Inflammatory macrophage treated with lipopolysaccharide for 1 hour (primary cell): ENCODE data around the gene CRIM1.
A peak's percentile ranks its signal among the peaks of the same experiment; 100 is the strongest.

Experiments
- DNase-seq, 2 donors: peaks; one replicate each; pipeline ENCODE4 v3.0.0-alpha.2; 2020 to 2022

Gene CRIM1

GRCh38 chr2:36459725-36460137 lies 104.2 kb downstream of the CRIM1 start:
- no peak for DNase-seq

DNA sequence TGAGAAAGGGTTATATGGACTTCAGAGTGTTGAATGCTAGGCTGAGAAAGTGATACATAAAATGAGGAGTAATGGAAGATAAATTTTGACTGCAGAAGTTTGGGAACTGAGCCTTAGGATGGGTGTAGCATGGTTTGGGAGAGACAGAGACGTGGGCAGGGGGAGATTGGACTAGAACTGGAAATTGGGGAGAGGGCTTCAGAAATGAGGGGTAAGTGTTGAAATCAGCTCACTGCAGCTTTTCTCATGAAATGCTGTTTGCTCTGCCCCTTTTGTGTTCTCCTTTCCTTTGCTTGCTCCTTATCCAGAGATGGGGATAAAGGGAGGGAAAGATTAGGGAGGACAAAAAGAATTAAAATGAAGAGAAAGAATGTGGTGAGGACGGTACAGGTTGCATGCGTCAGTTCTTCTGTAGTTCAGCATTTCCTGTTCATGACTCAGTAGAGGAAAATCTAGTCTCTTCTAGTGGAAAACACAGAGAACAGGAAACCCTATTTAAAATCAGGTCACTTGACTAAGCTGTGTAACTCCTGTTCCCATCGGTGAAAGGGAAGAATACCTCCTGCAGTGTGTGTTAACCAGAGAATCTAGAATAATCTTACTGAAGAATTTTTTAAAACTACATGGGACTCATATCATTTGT lies 105.6 kb downstream of the CRIM1 start:
- DNase-seq = peak in 1 of 2 donors; percentile 67

DNA sequence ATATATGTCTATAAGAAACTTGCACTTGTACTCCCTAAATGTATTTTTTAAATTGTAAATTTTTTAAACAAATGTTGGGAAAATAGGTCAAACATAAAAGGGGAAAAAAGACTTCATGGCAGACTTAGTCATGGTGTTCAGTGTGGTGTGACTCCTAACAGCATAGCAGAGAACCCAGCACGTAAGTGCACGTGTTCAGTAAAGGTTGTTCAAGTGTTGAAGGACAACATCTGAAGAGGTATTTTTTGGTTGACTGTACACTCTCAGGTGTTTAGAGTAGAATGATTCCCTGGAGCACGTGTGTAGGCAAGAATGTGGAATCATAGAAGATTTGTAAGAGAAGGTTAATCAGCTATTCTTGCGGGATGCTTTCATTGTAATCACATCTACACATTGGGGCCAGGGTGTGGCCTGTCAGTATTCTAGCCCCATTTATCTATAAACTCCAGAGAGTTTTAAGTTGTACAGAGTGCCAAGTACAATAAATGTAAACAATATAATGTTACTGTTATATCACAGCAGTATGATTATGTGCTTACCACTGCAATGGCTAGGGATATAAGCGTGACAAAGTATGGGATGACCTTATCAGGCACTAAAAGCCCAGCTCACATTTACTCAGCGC lies 106.8 kb downstream of the CRIM1 start:
- DNase-seq = no peak

- peak in 1 of 2 donors; percentile 19 for DNase-seq
Measured at GRCh38 chr2:36463365-36463764, 107.8 kb downstream of the CRIM1 start.

GRCh38 chr2:36464006-36464721 lies 108.6 kb downstream of the CRIM1 start:
- DNase-seq = no peak

- DNase-seq = no peak
Measured at GRCh38 chr2:36466135-36466534, 110.6 kb downstream of the CRIM1 start.

DNA sequence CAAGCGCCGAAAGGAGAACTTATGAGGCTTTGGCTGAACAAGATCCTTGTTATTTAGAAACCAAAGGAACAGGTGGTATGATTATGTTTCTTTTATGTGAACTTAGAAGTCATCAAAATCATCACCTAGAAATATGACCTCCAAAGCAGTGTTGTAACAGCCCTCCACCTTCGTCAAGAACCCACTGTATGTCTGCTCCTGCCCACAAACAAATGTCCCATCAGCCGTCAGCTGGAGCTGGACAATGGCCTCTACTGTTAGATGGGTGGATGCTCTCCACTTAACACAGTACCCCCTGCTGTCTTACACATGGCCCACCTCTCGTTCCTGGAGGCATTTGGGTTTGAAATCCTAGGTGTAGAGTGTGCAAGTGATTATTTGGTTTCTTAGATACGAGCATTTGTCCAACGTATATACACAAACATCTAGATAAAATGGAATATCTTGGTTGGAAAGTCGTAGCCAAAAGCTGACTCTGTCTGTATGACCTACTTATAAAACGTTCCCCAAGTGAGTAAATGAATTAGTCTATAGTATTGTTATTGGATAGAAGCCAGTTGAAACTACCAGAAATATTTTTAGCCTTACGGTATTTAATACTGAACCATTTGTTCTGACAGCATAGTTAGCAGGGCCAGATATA lies 113.0 kb downstream of the CRIM1 start:
- DNase-seq = no peak

DNA sequence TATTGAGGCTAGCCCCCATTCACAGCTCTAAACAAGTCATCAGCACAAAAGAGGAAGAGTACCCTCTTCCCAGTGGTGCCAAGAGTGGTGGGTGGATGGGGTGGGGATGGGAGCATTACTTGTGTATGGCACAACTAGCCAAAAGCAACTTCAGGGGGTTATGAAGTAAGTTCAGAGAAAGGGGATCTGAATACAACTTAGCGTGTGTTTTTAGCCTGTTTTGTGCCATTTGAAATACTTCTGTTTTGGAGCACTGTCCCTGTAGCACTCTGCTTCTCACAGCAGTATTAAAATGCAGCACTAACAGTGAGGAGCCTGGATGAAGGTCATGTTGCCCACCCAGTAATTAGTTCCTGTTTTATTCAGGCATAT lies 113.5 kb downstream of the CRIM1 start:
- DNase-seq = peak; percentile 51 to 77

- peak in 1 of 2 donors; percentile 41 for DNase-seq
Measured at GRCh38 chr2:36469710-36470109, 114.1 kb downstream of the CRIM1 start.

DNA sequence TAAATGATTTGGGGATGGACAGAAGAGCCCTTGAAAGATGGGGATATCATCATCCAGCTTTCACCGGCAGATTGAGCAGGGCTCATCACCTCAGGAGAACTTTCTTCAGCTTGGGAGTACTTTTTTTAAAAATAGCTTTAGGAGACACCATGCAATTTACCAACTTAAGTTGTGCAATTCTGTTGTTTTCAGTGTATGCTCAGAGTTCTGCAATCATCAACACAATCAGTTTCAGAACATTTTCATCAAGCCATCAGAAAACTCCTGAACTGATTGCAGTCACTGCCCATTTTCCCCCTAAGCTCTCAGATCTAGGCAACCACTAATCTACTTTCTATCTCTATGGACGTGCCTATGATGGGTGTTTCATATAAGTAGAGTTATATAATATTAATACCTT lies 117.7 kb downstream of the CRIM1 start:
- peak; percentile 72 to 84 for DNase-seq

DNA sequence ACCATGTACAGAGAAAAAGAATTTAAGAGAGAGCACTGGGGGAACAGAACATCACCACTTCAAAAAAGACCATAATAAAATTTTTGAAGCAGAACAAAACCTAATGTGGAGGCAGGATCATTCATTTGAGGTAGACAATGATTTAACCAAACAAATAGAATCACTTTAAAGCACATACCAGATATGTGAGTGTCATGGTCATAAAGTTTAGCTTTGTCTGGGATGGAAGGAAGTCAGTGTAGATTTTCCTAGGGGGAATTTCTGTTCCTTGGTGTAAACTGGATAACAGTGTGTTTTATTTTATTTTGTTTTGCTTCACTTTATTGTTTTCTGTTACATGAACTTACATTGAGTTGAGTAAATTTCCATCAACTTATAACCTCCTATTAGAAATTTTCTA lies 120.8 kb downstream of the CRIM1 start:
- DNase-seq = no peak

DNA sequence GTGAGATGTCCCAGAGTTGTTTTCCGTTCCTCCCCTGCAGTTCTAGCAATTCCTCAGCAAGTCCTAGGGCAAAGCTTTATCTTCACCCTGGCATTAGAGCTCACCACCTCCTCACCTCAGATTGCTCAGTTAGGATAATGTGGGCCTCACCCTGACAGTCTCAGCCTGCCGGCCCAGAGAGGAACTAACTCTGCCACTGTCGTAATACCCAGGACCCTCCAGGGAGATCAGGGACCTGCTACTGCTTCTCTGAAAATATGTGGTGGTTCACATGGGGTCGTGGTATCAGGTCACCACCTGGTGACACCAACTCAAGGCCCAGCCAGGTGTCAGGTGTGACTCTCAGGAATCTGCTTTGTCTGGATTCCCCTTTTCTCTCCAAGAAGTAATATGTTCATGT lies 121.7 kb downstream of the CRIM1 start:
- DNase-seq = peak in 1 of 2 donors; percentile 19

- DNase-seq = peak; percentile 50 to 94
Measured at GRCh38 chr2:36477746-36478145, 122.2 kb downstream of the CRIM1 start.

DNA sequence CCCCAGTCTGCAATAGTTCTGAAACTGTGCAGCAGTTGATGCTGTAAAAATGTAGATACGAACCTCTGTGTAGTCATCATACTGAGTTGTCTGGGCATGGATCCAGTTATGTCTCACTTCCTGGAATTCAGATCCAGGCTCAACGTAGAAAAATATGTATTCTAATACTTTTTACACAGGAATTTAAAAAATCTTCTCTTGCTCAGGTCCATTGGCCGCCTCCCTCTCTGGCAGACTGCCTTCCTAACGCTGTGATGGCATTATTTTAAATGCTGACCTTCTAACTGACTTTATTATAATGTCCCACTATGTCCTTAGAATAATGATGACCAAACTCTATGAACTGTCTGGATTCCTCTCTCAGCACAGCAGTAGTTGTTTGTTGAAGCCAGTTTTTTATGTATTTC lies 122.8 kb downstream of the CRIM1 start:
- peak in 1 of 2 donors; percentile 53 for DNase-seq

GRCh38 chr2:36478999-36479398 lies 123.4 kb downstream of the CRIM1 start:
- peak in 1 of 2 donors; percentile 56 for DNase-seq

- no peak for DNase-seq
Measured at GRCh38 chr2:36479406-36479805, 123.8 kb downstream of the CRIM1 start.

DNA sequence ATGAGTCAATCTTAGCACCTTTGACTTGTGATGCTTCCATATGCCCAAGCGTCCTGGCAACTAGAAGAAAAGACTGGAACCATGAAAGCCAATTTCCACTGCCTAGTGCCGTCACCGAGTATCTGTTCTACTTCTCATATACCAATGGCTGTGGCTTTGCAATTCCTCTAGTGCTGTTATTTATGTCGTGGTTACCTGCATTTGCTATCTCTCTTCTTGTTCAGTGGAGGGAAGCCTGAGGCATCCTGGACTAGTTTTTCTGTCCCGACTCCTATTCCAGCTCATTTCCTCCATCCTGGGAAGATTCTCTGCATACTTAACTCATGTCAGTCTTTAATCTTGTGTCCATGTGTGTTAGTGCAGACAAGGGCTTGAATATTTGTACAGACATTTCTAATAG lies 124.5 kb downstream of the CRIM1 start:
- DNase-seq = no peak

GRCh38 chr2:36480636-36481035 lies 125.1 kb downstream of the CRIM1 start:
- peak in 1 of 2 donors; percentile 17 for DNase-seq

GRCh38 chr2:36481709-36482108 lies 126.1 kb downstream of the CRIM1 start:
- DNase-seq = no peak

- DNase-seq = no peak
Measured at GRCh38 chr2:36482576-36483214, 127.1 kb downstream of the CRIM1 start.

DNA sequence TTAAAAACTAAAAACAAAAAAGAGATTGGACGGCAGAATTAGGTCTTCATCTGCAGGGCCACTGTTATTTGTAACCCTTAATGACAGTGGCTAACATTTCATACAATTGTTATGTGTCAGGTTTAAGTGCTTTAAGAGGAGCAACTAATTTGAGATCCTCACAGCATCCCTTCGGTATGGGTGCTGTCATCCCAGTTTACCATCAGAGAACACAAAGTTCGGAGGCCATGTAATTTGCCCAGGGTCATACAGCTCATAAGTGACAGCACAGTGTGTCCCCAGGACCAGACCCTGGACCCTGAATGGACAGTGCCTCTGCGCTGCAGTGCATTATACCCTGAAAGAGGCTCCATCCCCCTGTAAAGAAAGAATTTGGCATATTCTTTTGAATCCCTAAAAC lies 127.7 kb downstream of the CRIM1 start:
- no peak for DNase-seq

GRCh38 chr2:36484454-36484853 lies 128.9 kb downstream of the CRIM1 start:
- no peak for DNase-seq

GRCh38 chr2:36485521-36485920 lies 129.9 kb downstream of the CRIM1 start:
- no peak for DNase-seq
